CD4-positive, alpha-beta T cell (primary cell): Measurements from ENCODE around the gene GNL3L. TPM values are rescaled to one million over a fixed set of nuclear protein-coding genes. Genes with fewer than 3 reads are reported as not detected.
"Not testable (repeated sequence)": the region's sequence is repeated elsewhere in the genome, so short reads cannot be mapped to it uniquely, and the experiment has no call there.

Source experiments
- ATAC-seq: fragments of 200-7000 bp; cut with Tn5 transposase; one replicate; pipeline ENCODE4 v1.10.0; 2022; ENCODE audit warnings: mild to moderate bottlenecking; ENCODE audit not compliant: poor library complexity
- CTCF ChIA-PET: fragments of 350-600 bp; sonication (Branson Sonifier 250); formaldehyde crosslinking; loops from one replicate; lab custom pipeline; 2021; ENCODE audit warnings: antibody characterized with exemption, inconsistent platforms; lab: Charles Lee
- POLR2A ChIA-PET: fragments of 350-600 bp; sonication (Branson Sonifier 250); formaldehyde crosslinking; loops from one replicate; lab custom pipeline; 2021; ENCODE audit warnings: antibody characterized with exemption, inconsistent platforms; lab: Charles Lee
- DNase-seq, 14 experiments: peaks; one replicate each; pipeline ENCODE4 v3.0.0-alpha.2; 2013 to 2020; ENCODE audit warnings: mixed read lengths in 2 of 14
- H3K27ac ChIP-seq, 2 donors: one replicate each; pipeline versions ENCODE4 v1.5.1 to v1.7.0; 2013; ENCODE audit warnings: low read length in 2 of 2, low read depth in 1 of 2, mild to moderate bottlenecking in 1 of 2
- H3K27me3 ChIP-seq, 2 experiments: 1 replicate in 1 of 2; 2 replicates in 1 of 2; pipeline versions ENCODE4 v1.6.1 to v1.7.0; 2013; ENCODE audit warnings: low read length in 2 of 2, control low read depth in 1 of 2, mild to moderate bottlenecking in 1 of 2, moderate library complexity in 1 of 2; ENCODE audit not compliant: insufficient read depth in 2 of 2, control insufficient read depth in 1 of 2
- H3K36me3 ChIP-seq: one replicate; pipeline ENCODE4 v1.6.1; 2013; ENCODE audit warnings: low read length, control low read depth; ENCODE audit not compliant: insufficient read depth
- H3K4me1 ChIP-seq: one replicate; pipeline ENCODE4 v1.6.1; 2013; ENCODE audit warnings: low read length, control low read depth; ENCODE audit not compliant: insufficient read depth
- H3K4me3 ChIP-seq: one replicate; pipeline ENCODE4 v1.5.1; 2013; ENCODE audit warnings: mild to moderate bottlenecking, low read length, moderate library complexity
- H3K9me3 ChIP-seq, 2 experiments: 1 replicate in 1 of 2; 2 replicates in 1 of 2; pipeline versions ENCODE4 v1.6.1 to v1.7.0; 2013; ENCODE audit warnings: low read length in 2 of 2, mild to moderate bottlenecking in 2 of 2, control low read depth in 1 of 2, moderate library complexity in 1 of 2; ENCODE audit not compliant: control insufficient read depth in 1 of 2, insufficient read depth in 1 of 2
- H3K27ac Mint-ChIP-seq: one replicate; pipeline ENCODE4 v1.8.0; 2020; ENCODE audit warnings: mixed read lengths
- H3K27me3 Mint-ChIP-seq: one replicate; pipeline ENCODE4 v1.8.0; 2021; ENCODE audit warnings: mixed read lengths
- H3K36me3 Mint-ChIP-seq: one replicate; pipeline ENCODE4 v1.8.0; 2021; ENCODE audit warnings: low read depth, mixed read lengths
- H3K4me1 Mint-ChIP-seq: one replicate; pipeline ENCODE4 v1.8.0; 2021; ENCODE audit warnings: low read depth, mixed read lengths
- H3K4me3 Mint-ChIP-seq: one replicate; pipeline ENCODE4 v1.8.0; 2020; ENCODE audit warnings: mild to moderate bottlenecking, mixed read lengths
- H3K9me3 Mint-ChIP-seq: one replicate; pipeline ENCODE4 v1.8.0; 2020; ENCODE audit warnings: mixed read lengths
- intact Hi-C, 2 experiments: fragments of 100-400 bp; cut with DNase I in 1 of 2; cut with micrococcal nuclease in 1 of 2; formaldehyde crosslinking; loops; one replicate each; pipeline versions ENCODE4 v1.15.1 to v1.9.0; 2023 to 2025; cut with DNase I, micrococcal nuclease
- total RNA-seq, 174 experiments: library from RNA in 2 of 174; stranded (reverse) in 2 of 174; gene quantifications; one replicate each; pipeline ENCODE4 v1.2.3 and lab custom pipeline; 2021 to 2026
- TF ChIP-seq, protein P1 (sequence below): fragments of 200-600 bp; IDR thresholded peaks from one replicate; pipeline ENCODE4 v1.8.0; 2022; ENCODE audit warnings: antibody characterized with exemption, mild to moderate bottlenecking

The GNL3L gene
- total RNA-seq, 2 experiments from 2014 or later: 21.5 to 22.8 TPM

DNA sequence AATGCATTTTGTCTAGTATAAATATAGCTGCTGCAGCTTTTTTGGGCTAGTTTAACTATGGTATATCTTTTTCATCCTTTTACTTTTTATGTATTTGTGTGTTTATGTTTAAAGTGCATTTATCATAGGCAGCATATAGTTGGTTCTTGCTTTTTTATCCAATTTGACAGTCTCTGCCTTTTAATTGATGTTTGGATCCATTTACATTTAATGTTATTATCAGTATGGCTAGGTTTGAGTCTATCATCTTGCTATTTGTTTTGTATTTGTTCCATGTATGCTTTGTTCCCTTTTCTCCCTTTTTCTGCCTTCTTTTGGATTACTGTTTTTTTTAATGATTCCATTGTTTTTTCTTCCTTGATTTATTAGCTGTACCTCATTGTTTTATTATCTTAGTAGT is 40.3 kb downstream of the GNL3L start:
- H3K27ac Mint-ChIP-seq: no peak overlapping the region
- peaks cover 50% of the 10 kb centered on the region for H3K36me3 Mint-ChIP-seq
- H3K27me3 Mint-ChIP-seq: no peaks in the 10 kb centered on the region
- peaks cover 0 to 5% of the 10 kb centered on the region in 2 experiments for H3K9me3 ChIP-seq
- H3K4me1 ChIP-seq: no peaks in the 10 kb centered on the region
- TF ChIP-seq, protein P1, sequence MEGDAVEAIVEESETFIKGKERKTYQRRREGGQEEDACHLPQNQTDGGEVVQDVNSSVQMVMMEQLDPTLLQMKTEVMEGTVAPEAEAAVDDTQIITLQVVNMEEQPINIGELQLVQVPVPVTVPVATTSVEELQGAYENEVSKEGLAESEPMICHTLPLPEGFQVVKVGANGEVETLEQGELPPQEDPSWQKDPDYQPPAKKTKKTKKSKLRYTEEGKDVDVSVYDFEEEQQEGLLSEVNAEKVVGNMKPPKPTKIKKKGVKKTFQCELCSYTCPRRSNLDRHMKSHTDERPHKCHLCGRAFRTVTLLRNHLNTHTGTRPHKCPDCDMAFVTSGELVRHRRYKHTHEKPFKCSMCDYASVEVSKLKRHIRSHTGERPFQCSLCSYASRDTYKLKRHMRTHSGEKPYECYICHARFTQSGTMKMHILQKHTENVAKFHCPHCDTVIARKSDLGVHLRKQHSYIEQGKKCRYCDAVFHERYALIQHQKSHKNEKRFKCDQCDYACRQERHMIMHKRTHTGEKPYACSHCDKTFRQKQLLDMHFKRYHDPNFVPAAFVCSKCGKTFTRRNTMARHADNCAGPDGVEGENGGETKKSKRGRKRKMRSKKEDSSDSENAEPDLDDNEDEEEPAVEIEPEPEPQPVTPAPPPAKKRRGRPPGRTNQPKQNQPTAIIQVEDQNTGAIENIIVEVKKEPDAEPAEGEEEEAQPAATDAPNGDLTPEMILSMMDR: no peak
- intact Hi-C loops: no loop called here
- no peak overlapping the region for H3K4me3 Mint-ChIP-seq
- H3K27me3 ChIP-seq: no peaks in the 10 kb centered on the region
- H3K9me3 Mint-ChIP-seq: no peaks in the 10 kb centered on the region
- ChIA-PET POLR2A (no interaction called here), CTCF (no interaction called here)
- no peak overlapping the region for H3K27ac ChIP-seq
- no peaks in the 10 kb centered on the region for H3K4me1 Mint-ChIP-seq
- peaks cover 4% of the 10 kb centered on the region for H3K36me3 ChIP-seq
- no peak for DNase-seq
- H3K4me3 ChIP-seq: no peak overlapping the region
- ATAC-seq: no peak

DNA sequence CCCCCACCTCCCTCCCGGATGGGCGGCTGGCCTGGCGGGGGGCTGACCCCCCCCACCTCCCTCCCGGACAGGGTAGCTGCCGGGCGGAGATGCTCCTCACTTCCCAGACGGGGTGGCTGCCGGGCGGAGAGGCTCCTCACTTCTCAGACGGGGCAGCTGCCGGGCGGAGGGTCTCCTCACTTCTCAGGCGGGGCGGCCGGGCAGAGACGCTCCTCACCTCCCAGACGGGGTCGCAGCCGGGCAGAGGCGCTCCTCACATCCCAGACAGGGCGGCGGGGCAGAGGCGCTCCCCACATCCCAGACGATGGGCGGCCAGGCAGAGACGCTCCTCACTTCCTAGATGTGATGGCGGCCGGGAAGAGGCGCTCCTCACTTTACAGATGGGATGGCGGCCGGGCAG is 42.6 kb downstream of the GNL3L start:
- H3K27me3 Mint-ChIP-seq, intact Hi-C loops, H3K4me1 Mint-ChIP-seq: not testable (repeated sequence)

DNA sequence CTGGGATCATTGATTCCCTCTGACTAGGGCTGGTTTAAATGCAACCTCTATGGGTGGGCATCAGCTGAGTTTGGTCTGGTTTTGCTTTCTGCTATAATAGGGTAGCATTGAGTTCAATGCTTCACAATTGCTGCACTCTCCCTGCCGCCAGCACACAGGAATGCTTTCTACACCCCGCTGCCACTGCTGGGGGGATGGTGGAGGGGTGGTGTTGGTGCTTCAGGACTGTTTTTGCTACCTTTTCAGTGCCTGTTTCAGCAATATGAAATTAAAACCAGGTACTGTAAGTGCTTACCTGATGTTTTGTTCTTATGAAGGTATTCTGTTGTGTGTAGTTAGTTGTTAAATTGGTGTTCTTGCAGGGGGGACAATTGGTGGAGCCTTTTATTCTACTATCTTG is 67.7 kb downstream of the GNL3L start:
- Mint-ChIP-seq H3K27ac (no peak overlapping the region), H3K4me3 (no peak overlapping the region), H3K9me3 (no peaks in the 10 kb centered on the region), H3K36me3 (peaks cover 8% of the 10 kb centered on the region), H3K4me1 (no peaks in the 10 kb centered on the region), H3K27me3 (no peaks in the 10 kb centered on the region)
- Histone ChIP-seq H3K27me3 (no peaks in the 10 kb centered on the region), H3K4me1 (no peaks in the 10 kb centered on the region), H3K9me3 (no peaks in the 10 kb centered on the region), H3K4me3 (no peak overlapping the region), H3K36me3 (no peaks in the 10 kb centered on the region), H3K27ac (no peak overlapping the region)
- intact Hi-C loops: no loop called here
- CTCF ChIA-PET: no interaction called here
- no peak for ATAC-seq
- TF ChIP-seq, protein P1: no peak
- no peak for DNase-seq
- POLR2A ChIA-PET: no interaction called here

More for the DNA sequence above, 42.6 kb downstream of the GNL3L start:
- H3K9me3 Mint-ChIP-seq, H3K27ac ChIP-seq, H3K4me1 ChIP-seq, POLR2A ChIA-PET, DNase-seq, H3K36me3 ChIP-seq, H3K4me3 ChIP-seq, H3K4me3 Mint-ChIP-seq, CTCF ChIA-PET, ATAC-seq, H3K27ac Mint-ChIP-seq, H3K27me3 ChIP-seq, H3K9me3 ChIP-seq: not testable (repeated sequence)
- H3K36me3 Mint-ChIP-seq: peaks cover 46% of the 10 kb centered on the region

DNA sequence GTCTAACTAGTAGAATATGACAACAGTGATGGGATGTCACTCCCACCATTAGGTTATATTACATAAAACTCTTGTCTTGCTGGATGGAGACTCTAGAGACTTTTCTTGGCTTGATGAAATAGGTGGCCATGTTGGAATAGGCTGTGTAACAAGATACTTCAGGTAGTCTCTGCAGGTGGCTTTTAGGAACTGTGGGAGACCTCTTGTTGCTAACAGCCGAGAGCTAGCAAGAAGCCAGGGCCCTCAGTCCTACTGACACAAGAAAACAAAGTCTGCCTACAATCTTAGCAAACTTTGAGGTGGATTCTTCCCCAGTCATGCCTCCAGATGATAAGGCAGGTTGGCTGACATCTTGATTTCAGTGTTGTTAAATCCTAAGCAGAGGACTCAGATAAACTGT is 72.5 kb downstream of the GNL3L start:
- no peaks in the 10 kb centered on the region for H3K27me3 Mint-ChIP-seq
- H3K27me3 ChIP-seq: no peaks in the 10 kb centered on the region
- TF ChIP-seq, protein P1: no peak
- no peak overlapping the region for H3K27ac ChIP-seq
- no peaks in the 10 kb centered on the region for H3K4me1 ChIP-seq
- no peaks in the 10 kb centered on the region for H3K9me3 ChIP-seq
- H3K27ac Mint-ChIP-seq: no peak overlapping the region
- no peaks in the 10 kb centered on the region for H3K9me3 Mint-ChIP-seq
- CTCF ChIA-PET: no interaction called here
- no peak for DNase-seq
- H3K4me3 Mint-ChIP-seq: no peak overlapping the region
- no peaks in the 10 kb centered on the region for H3K36me3 ChIP-seq
- no peak overlapping the region for H3K4me3 ChIP-seq
- intact Hi-C loops: no loop called here
- POLR2A ChIA-PET: no interaction called here
- no peaks in the 10 kb centered on the region for H3K36me3 Mint-ChIP-seq
- no peaks in the 10 kb centered on the region for H3K4me1 Mint-ChIP-seq
- ATAC-seq: no peak
